Mammary epithelial cell (primary cell): ENCODE data around the gene BTN2A1.

Experiments
- CTCF ChIP-seq, 2 donors: IDR thresholded peaks in 1 of 2; conservative IDR thresholded peaks in 1 of 2; 2 replicates each; pipeline ENCODE4 v1.5.1; 2011 to 2012; ENCODE audit warnings: inconsistent platforms in 2 of 2, low read length in 2 of 2, mild to moderate bottlenecking in 2 of 2, control low read depth in 1 of 2, low read depth in 1 of 2; ENCODE audit not compliant: insufficient read depth in 1 of 2; ENCODE audit errors: extremely low read depth in 1 of 2
- EZH2 ChIP-seq: IDR thresholded peaks from 2 replicates; pipeline ENCODE4 v1.6.1; 2012; ENCODE audit warnings: low read length, inconsistent platforms, borderline replicate concordance

- no peak for TF ChIP-seq CTCF (conservative IDR thresholded peaks at IDR 0.05 in 1 of 2, IDR thresholded peaks at IDR 0.05 in 1 of 2; ENCODE audit: extremely low read depth in 1 of 2, insufficient read depth in 1 of 2, low read depth in 1 of 2, low read length in 2 of 2)
- no peak for TF ChIP-seq EZH2
Measured at GRCh38 chr6:26415791-26416190, 42.0 kb upstream of the BTN2A1 start.
